B cell (primary cell): Measurements from ENCODE around the gene BABAM2. TPM values are rescaled to one million over a fixed set of nuclear protein-coding genes. Genes with fewer than 3 reads are reported as not detected.
A peak's percentile ranks its signal among the peaks of the same experiment; 100 is the strongest.

ENCODE experiments used
- ATAC-seq: fragments of 200-7000 bp; cut with Tn5 transposase; one replicate; pipeline ENCODE4 v1.10.0; 2021; ENCODE audit warnings: low read depth, mild to moderate bottlenecking, moderate number of reproducible peaks, moderate library complexity
- CTCF ChIA-PET: fragments of 350-600 bp; sonication (Branson Sonifier 250); formaldehyde crosslinking; loops from one replicate; lab custom pipeline; 2021; ENCODE audit warnings: antibody characterized with exemption, inconsistent platforms; lab: Charles Lee
- POLR2A ChIA-PET: fragments of 350-600 bp; sonication (Branson Sonifier 250); formaldehyde crosslinking; loops from one replicate; lab custom pipeline; 2021; ENCODE audit warnings: antibody characterized with exemption; lab: Charles Lee
- DNase-seq: peaks from one replicate; pipeline ENCODE4 v3.0.0; 2013
- H2AFZ ChIP-seq: 2 replicates; pipeline ENCODE4 v1.6.1; 2012; ENCODE audit warnings: mild to moderate bottlenecking, low read depth, low read length; ENCODE audit not compliant: insufficient read depth, poor library complexity, severe bottlenecking
- H3K27ac ChIP-seq, 2 donors: 1 replicate in 1 of 2; 2 replicates in 1 of 2; pipeline ENCODE4 v1.5.1; 2012 to 2013; ENCODE audit warnings: low read length in 2 of 2, mild to moderate bottlenecking in 2 of 2, moderate library complexity in 1 of 2
- H3K27me3 ChIP-seq, 4 experiments: fragments of 200-600 bp in 1 of 4; sonication (generic) in 1 of 4; replicated peaks in 1 of 4; 1 replicate in 2 of 4; 2 replicates in 2 of 4; pipeline versions ENCODE4 v1.6.1 to v1.7.0; 2013 to 2016; ENCODE audit warnings: low read length in 3 of 4, mild to moderate bottlenecking in 2 of 4, mixed read lengths in 1 of 4, moderate library complexity in 1 of 4; ENCODE audit not compliant: insufficient read depth in 4 of 4, control insufficient read depth in 3 of 4; ENCODE audit errors: control extremely low read depth in 1 of 4
- H3K36me3 ChIP-seq, 2 experiments: replicated peaks in 1 of 2; 1 replicate in 1 of 2; 2 replicates in 1 of 2; pipeline versions ENCODE4 v1.6.1 to v1.7.1; 2013; ENCODE audit warnings: low read length in 1 of 2; ENCODE audit not compliant: insufficient read depth in 2 of 2, control insufficient read depth in 1 of 2; ENCODE audit errors: control extremely low read depth in 1 of 2, extremely low read depth in 1 of 2
- H3K4me1 ChIP-seq, 2 donors: fragments of 200-600 bp in 1 of 2; sonication (generic) in 1 of 2; 1 replicate in 1 of 2; 2 replicates in 1 of 2; pipeline versions ENCODE4 v1.5.1 to v1.6.1; 2013 to 2017; ENCODE audit warnings: low read length in 2 of 2; ENCODE audit not compliant: control insufficient read depth in 2 of 2, insufficient read depth in 2 of 2
- H3K4me2 ChIP-seq: replicated peaks from 2 replicates; pipeline ENCODE3; 2012; ENCODE audit warnings: mild to moderate bottlenecking, low read depth, low read length; ENCODE audit not compliant: poor library complexity, severe bottlenecking
- H3K4me3 ChIP-seq, 5 experiments: fragments of 200-600 bp in 1 of 5; sonication (generic) in 1 of 5; 1 replicate in 3 of 5; 2 replicates in 2 of 5; pipeline versions ENCODE4 v1.5.1 to v1.7.0; 2011 to 2016; ENCODE audit warnings: low read length in 4 of 5, mild to moderate bottlenecking in 4 of 5, low read depth in 2 of 5, control low read depth in 1 of 5, moderate library complexity in 1 of 5; ENCODE audit not compliant: insufficient read depth in 1 of 5; ENCODE audit errors: control extremely low read depth in 1 of 5, extremely low read depth in 1 of 5
- H3K79me2 ChIP-seq: fragments of 200-600 bp; sonication (generic); one replicate; pipeline ENCODE4 v1.6.0; 2016; ENCODE audit warnings: low read length; ENCODE audit not compliant: control insufficient read depth, insufficient read depth
- H3K9ac ChIP-seq: fragments of 200-600 bp; sonication (generic); 2 replicates; pipeline ENCODE4 v1.6.1; 2017; ENCODE audit warnings: mild to moderate bottlenecking, low read length, moderate library complexity
- H3K9me3 ChIP-seq, 3 donors: one replicate each; pipeline versions ENCODE4 v1.6.1 to v1.7.1; 2013; ENCODE audit warnings: low read length in 2 of 3; ENCODE audit not compliant: control insufficient read depth in 2 of 3, insufficient read depth in 1 of 3; ENCODE audit errors: control extremely low read depth in 1 of 3
- H4K20me1 ChIP-seq: 2 replicates; pipeline ENCODE4 v1.6.0; 2012; ENCODE audit warnings: mild to moderate bottlenecking, low read length; ENCODE audit not compliant: insufficient read depth, control insufficient read depth, poor library complexity, severe bottlenecking
- H3K27ac Mint-ChIP-seq: one replicate; pipeline ENCODE4 v1.8.0; 2021; ENCODE audit warnings: mixed read lengths
- H3K27me3 Mint-ChIP-seq: one replicate; pipeline ENCODE4 v1.8.0; 2021; ENCODE audit warnings: mixed read lengths
- H3K4me1 Mint-ChIP-seq: one replicate; pipeline ENCODE4 v1.8.0; 2021; ENCODE audit warnings: mixed read lengths
- H3K4me3 Mint-ChIP-seq: one replicate; pipeline ENCODE4 v1.8.0; 2021; ENCODE audit warnings: mixed read lengths
- H3K9me3 Mint-ChIP-seq: one replicate; pipeline ENCODE4 v1.8.0; 2022; ENCODE audit warnings: mixed read lengths; ENCODE audit not compliant: insufficient read depth
- EZH2 ChIP-seq: IDR thresholded peaks from 2 replicates; pipeline ENCODE4 v1.6.1; 2012; ENCODE audit warnings: borderline replicate concordance, low read depth, mild to moderate bottlenecking, moderate library complexity, low read length; ENCODE audit not compliant: insufficient read depth, poor library complexity, severe bottlenecking
- WGBS: methylation state at CpG from one replicate; pipeline ENCODE4 v1.1.5; 2013; ENCODE audit warnings: missing lambda C conversion rate; ENCODE audit not compliant: insufficient coverage; 5-methylcytosine and 5-hydroxymethylcytosine counted together
- intact Hi-C: fragments of 100-400 bp; cut with micrococcal nuclease; formaldehyde crosslinking; loops from one replicate; pipeline ENCODE4 v1.10.0; 2022
- polyA plus RNA-seq: library from polyadenylated mRNA; depleted of rRNA; stranded (reverse); fragments of >200 nt; gene quantifications from 2 replicates; pipeline ENCODE4 v1.2.3, GENCODE V29; 2012
- total RNA-seq, 2 donors: library from RNA; stranded (reverse); fragments of 120-200 nt in 1 of 2; gene quantifications; 1 replicate in 1 of 2; 2 replicates in 1 of 2; pipeline versions ENCODE4 v1.2.3 to v1.2.4, GENCODE V29; 2013 to 2022
- TF ChIP-seq, protein P1 (sequence below): fragments of 200-600 bp; IDR thresholded peaks from one replicate; pipeline ENCODE4 v1.8.0; 2022; ENCODE audit warnings: antibody characterized with exemption, mild to moderate bottlenecking

Gene BABAM2
- total and polyA plus RNA-seq, 2 donors (not counting 1 experiment from before 2014, with no cell fraction given), result 22.3 to 69.6 TPM

DNA sequence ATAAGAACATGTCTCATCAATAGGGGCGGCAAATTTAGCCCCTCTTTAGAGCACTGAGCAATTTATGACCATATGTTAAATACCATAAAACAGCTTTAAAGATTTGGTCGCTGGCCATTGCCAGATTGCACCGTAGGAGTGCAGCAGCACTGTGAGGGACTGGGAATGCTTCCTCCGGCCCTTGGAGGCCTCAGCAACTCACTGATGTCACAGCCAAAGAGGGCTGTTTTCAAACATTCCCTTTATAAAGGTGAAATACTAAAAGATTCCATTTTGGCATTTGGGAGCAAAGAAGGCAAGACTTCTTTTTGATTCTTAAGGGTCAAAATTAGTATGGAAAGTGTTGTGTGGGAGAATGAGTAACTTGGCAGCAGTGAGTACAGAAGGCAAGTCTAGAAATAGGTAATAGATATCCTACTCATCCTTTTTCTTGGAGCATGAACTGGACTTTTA, 63.7 kb downstream of the BABAM2 start:
- Histone ChIP-seq H2AFZ (no peak overlapping the region), H3K4me3 (no peak overlapping the region), H3K9ac (no peak overlapping the region), H3K4me2 (no peak overlapping the region), H4K20me1 (no peaks in the 10 kb centered on the region), H3K79me2 (peaks cover 31% of the 10 kb centered on the region), H3K9me3 (no peaks in the 10 kb centered on the region), H3K27ac (no peak overlapping the region), H3K27me3 (no peaks in the 10 kb centered on the region), H3K36me3 (no peaks in the 10 kb centered on the region), H3K4me1 (peaks cover 9 to 11% of the 10 kb centered on the region in 2 donors)
- Mint-ChIP-seq H3K9me3 (no peaks in the 10 kb centered on the region), H3K4me1 (peaks cover 44% of the 10 kb centered on the region), H3K27ac (no peak overlapping the region), H3K4me3 (no peak overlapping the region), H3K27me3 (no peaks in the 10 kb centered on the region)
- ChIA-PET POLR2A (no interaction called here), CTCF (interaction anchor here (1.1 kb wide), 1 partner anchor 8 kb away, joined by 4 read pairs; no protein-coding TSS in a partner anchor)
- DNase-seq (no peak), ATAC-seq (no peak)
- WGBS, result 93% methylated on average over 3 of the region's 4 CpGs
- intact Hi-C loops, result no loop called here
- TF ChIP-seq, protein P1, sequence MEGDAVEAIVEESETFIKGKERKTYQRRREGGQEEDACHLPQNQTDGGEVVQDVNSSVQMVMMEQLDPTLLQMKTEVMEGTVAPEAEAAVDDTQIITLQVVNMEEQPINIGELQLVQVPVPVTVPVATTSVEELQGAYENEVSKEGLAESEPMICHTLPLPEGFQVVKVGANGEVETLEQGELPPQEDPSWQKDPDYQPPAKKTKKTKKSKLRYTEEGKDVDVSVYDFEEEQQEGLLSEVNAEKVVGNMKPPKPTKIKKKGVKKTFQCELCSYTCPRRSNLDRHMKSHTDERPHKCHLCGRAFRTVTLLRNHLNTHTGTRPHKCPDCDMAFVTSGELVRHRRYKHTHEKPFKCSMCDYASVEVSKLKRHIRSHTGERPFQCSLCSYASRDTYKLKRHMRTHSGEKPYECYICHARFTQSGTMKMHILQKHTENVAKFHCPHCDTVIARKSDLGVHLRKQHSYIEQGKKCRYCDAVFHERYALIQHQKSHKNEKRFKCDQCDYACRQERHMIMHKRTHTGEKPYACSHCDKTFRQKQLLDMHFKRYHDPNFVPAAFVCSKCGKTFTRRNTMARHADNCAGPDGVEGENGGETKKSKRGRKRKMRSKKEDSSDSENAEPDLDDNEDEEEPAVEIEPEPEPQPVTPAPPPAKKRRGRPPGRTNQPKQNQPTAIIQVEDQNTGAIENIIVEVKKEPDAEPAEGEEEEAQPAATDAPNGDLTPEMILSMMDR, result no peak
- no peak for TF ChIP-seq EZH2

DNA sequence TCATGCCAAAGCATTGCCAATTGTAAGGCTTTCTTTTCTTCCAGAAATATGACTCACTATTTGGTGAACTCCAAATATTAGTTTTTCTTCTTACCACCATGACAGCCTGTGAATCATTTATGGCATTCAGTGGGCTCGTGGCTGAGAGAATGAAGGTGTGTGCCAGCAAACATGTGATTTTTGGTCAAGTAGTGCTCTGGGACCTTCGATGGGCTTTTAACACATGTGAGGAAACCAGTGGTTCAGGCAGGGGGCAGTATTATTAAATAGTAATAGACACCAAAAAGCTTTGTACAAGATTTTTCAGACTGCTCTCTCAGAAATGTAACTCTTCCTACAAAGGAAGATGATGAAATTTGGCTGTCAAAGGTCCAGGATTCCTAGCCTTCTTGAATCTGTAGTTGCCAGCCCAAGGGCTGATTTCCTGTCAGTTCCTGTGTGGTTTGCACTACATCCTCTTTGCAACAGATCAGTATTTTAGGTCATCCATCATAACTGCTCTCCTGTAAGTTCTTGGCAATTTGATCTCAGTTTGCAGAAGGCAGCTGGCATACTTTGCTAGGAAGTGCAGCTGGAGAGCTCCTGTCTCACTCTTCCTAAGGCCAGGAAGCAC, 64.3 kb downstream of the BABAM2 start:
- Histone ChIP-seq H3K36me3 (no peaks in the 10 kb centered on the region), H2AFZ (no peak overlapping the region), H3K9ac (no peak overlapping the region), H3K27ac (no peak overlapping the region), H3K27me3 (no peaks in the 10 kb centered on the region), H4K20me1 (no peaks in the 10 kb centered on the region), H3K4me1 (peaks cover 9 to 11% of the 10 kb centered on the region in 2 donors), H3K9me3 (no peaks in the 10 kb centered on the region), H3K4me3 (no peak overlapping the region), H3K4me2 (peak overlapping the region; percentile 30), H3K79me2 (peaks cover 31% of the 10 kb centered on the region)
- ChIA-PET POLR2A (no interaction called here), CTCF (no interaction called here)
- H3K27ac Mint-ChIP-seq, result peak overlapping the region; percentile 56
- no peak for ATAC-seq
- no peaks in the 10 kb centered on the region for H3K27me3 Mint-ChIP-seq
- H3K4me1 Mint-ChIP-seq, result peaks cover 42% of the 10 kb centered on the region
- H3K4me3 Mint-ChIP-seq, result peak overlapping the region; percentile 40
- TF ChIP-seq, protein P1, result no peak
- TF ChIP-seq EZH2, result no peak
- intact Hi-C loops, result no loop called here
- DNase-seq, result peak; percentile 28
- H3K9me3 Mint-ChIP-seq, result no peaks in the 10 kb centered on the region
- no CpG with 5 or more reads among the region's 2 CpGs for WGBS
